ENCODE results near the gene MTX1.

GRCh38 chr1:155241841-155242264, 33.4 kb downstream of the MTX1 start:
- TF ChIP-seq POLR2A (IDR thresholded peaks at IDR 0.05; ENCODE audit: low read depth, low read length) (no peak), POLR2AphosphoS5 (IDR thresholded peaks at IDR 0.05; ENCODE audit: low read depth, low read length) (no peak), POU2F2 (IDR thresholded peaks at IDR 0.05; ENCODE audit: low read depth, low read length) (no peak), TAF1 (IDR thresholded peaks at IDR 0.05; ENCODE audit: low read depth, low read length) (no peak), PAX5 (IDR thresholded peaks at IDR 0.05; ENCODE audit: insufficient read depth, low read length, severe bottlenecking) (no peak), SPI1 (IDR thresholded peaks at IDR 0.05; ENCODE audit: low read depth, low read length) (no peak)
